Measurements from ENCODE around the gene RBM22. TPM values are rescaled to one million over a fixed set of nuclear protein-coding genes. Genes with fewer than 3 reads are reported as not detected.

The RBM22 gene
- total RNA-seq, 4 donors from 2014 or later, result 20.8 to 31.3 (median 22.7) TPM

- H3K27ac ChIP-seq (replicated peaks in 1 of 4), result no peak overlapping the region
- no peak for DNase-seq (ENCODE audit: extremely low spot score)
Observed at GRCh38 chr5:150738862-150739261, 38.0 kb upstream of the RBM22 start.

GRCh38 chr5:150734579-150735384 lies 33.9 kb upstream of the RBM22 start:
- TF ChIP-seq POLR2A (IDR thresholded peaks at IDR 0.05; ENCODE audit: low read depth) (no peak), EP300 (IDR thresholded peaks at IDR 0.05) (no peak), POLR2AphosphoS5 (IDR thresholded peaks at IDR 0.05) (peak in 1 of 2 donors; percentile 15)
- 85% methylated on average over 7 of the region's 7 CpGs for WGBS
- no peak for DNase-seq (ENCODE audit: extremely low spot score)

More at GRCh38 chr5:150738862-150739261, 38.0 kb upstream of the RBM22 start:
- Histone ChIP-seq H3K4me1 (peaks cover 3 to 11% (median 6%) of the 10 kb centered on the region in 4 donors), H3K36me3 (peaks cover 5 to 43% (median 26%) of the 10 kb centered on the region in 4 donors), H3K9me3 (no peaks in the 10 kb centered on the region), H3K4me3 (no peak overlapping the region), H3K27me3 (no peaks in the 10 kb centered on the region)
- 98% methylated on average over 7 of the region's 7 CpGs for WGBS
- TF ChIP-seq CTCF (IDR thresholded peaks at IDR 0.05) (no peak), POLR2AphosphoS5 (IDR thresholded peaks at IDR 0.05) (no peak), EP300 (IDR thresholded peaks at IDR 0.05) (no peak), POLR2A (IDR thresholded peaks at IDR 0.05; ENCODE audit: low read depth) (no peak)
- intact Hi-C loops (cut with DNase I), result no loop called here

GRCh38 chr5:150731669-150732242 lies 30.9 kb upstream of the RBM22 start:
- Histone ChIP-seq H3K4me3 (no peak overlapping the region), H3K4me1 (peaks cover 0 to 11% (median 6%) of the 10 kb centered on the region in 4 donors), H3K36me3 (peaks cover 38 to 77% (median 61%) of the 10 kb centered on the region in 4 donors), H3K27me3 (no peaks in the 10 kb centered on the region), H3K9me3 (no peaks in the 10 kb centered on the region), H3K27ac (replicated peaks in 1 of 4) (peak overlapping the region in 1 of 4 donors; percentile 17)
- intact Hi-C loops (cut with DNase I), result no loop called here
- WGBS, result 87% methylated on average over 6 of the region's 6 CpGs
- TF ChIP-seq POLR2A (IDR thresholded peaks at IDR 0.05; ENCODE audit: low read depth), result no peak
- TF ChIP-seq POLR2AphosphoS5 (IDR thresholded peaks at IDR 0.05), result peak in 1 of 2 donors; percentile 37
- no peak for DNase-seq (ENCODE audit: extremely low spot score)

More at GRCh38 chr5:150734579-150735384, 33.9 kb upstream of the RBM22 start:
- H3K27ac ChIP-seq (replicated peaks in 1 of 4), result peak overlapping the region in 2 of 4 donors; percentile 15 to 44
- H3K4me3 ChIP-seq, result no peak overlapping the region
- no peaks in the 10 kb centered on the region for H3K9me3 ChIP-seq
- H3K4me1 ChIP-seq, result peaks cover 3 to 11% (median 6%) of the 10 kb centered on the region in 4 donors
- no peaks in the 10 kb centered on the region for H3K27me3 ChIP-seq
- peaks cover 29 to 49% (median 44%) of the 10 kb centered on the region in 4 donors for H3K36me3 ChIP-seq
- intact Hi-C loops (cut with DNase I), result no loop called here

- 92% methylated on average over 4 of the region's 4 CpGs for WGBS
- Histone ChIP-seq H3K9me3 (no peaks in the 10 kb centered on the region), H3K36me3 (peaks cover 40 to 93% (median 69%) of the 10 kb centered on the region in 4 donors), H3K4me3 (no peak overlapping the region), H3K27me3 (no peaks in the 10 kb centered on the region), H3K4me1 (peaks cover 0 to 4% (median under 1%) of the 10 kb centered on the region in 4 donors), H3K27ac (replicated peaks in 1 of 4) (no peak overlapping the region)
- TF ChIP-seq POLR2AphosphoS5 (IDR thresholded peaks at IDR 0.05) (no peak), EP300 (IDR thresholded peaks at IDR 0.05) (no peak), CTCF (IDR thresholded peaks at IDR 0.05) (no peak), POLR2A (IDR thresholded peaks at IDR 0.05; ENCODE audit: low read depth) (no peak)
- intact Hi-C loops (cut with DNase I), result no loop called here
- DNase-seq (ENCODE audit: extremely low spot score), result no peak
Observed at GRCh38 chr5:150729859-150730258, 29.0 kb upstream of the RBM22 start.

GRCh38 chr5:150723845-150724244 lies 23.0 kb upstream of the RBM22 start:
- DNase-seq (ENCODE audit: extremely low spot score), result no peak

More at GRCh38 chr5:150723845-150724244, 23.0 kb upstream of the RBM22 start:
- Histone ChIP-seq H3K4me1 (no peaks in the 10 kb centered on the region), H3K4me3 (no peak overlapping the region), H3K36me3 (peaks cover 48 to 100% (median 81%) of the 10 kb centered on the region in 4 donors), H3K9me3 (no peaks in the 10 kb centered on the region), H3K27me3 (no peaks in the 10 kb centered on the region), H3K27ac (replicated peaks in 1 of 4) (no peak overlapping the region)
- intact Hi-C loops (cut with DNase I), result no loop called here
- no peak for TF ChIP-seq EP300 (IDR thresholded peaks at IDR 0.05)
- no peak for TF ChIP-seq CTCF (IDR thresholded peaks at IDR 0.05)
- TF ChIP-seq POLR2AphosphoS5 (IDR thresholded peaks at IDR 0.05), result no peak
- no peak for TF ChIP-seq POLR2A (IDR thresholded peaks at IDR 0.05; ENCODE audit: low read depth)
- 91% methylated on average over 2 of the region's 2 CpGs for WGBS

All from esophagus muscularis mucosa (tissue), 4 donors.